ENCODE data around the gene DIP2B.

Gene DIP2B

DNA sequence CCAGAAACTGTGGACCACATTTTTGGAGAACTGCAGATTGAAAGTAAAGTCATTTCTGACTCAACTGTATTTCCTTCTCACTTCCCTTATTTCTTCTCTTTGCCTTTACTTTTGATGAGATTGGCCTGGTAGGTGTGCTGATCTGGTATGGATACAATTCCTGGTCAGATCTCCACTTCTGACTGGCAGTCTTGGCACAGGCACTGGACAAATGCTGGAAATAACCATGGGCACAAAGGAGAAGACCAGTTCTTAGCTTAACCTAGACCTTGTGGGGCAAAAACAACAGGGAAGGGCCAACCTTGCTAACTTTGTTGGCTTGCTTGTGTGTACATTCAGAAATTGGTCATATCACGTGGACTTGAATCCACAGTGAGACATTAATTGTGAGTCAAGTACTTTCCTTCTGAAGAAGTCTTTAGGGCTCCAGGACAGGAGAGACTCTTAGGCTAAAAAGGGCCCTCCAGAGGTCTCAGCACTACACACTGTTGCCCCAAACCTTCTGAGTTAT lies 75.0 kb downstream of the DIP2B start:
- no peak for DNase-seq

DNA sequence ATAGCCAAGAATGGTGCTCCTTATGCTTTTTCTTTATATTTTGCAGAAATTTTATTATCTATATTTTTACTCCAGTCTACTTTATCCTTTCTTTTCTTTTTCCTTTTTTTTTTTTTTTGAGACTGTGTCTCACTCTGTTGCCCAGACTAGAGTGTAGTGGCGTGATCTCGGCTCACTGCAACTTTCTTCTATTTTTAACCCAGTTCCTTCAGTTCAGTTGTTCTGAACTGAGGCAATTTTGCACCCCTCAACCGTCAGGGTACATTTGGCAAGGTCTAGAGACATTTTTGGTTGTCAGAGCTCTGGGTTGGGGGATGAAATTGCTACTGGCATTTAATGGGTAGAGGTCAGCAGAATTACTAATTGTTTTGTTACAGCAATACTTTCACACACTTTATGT lies 75.7 kb downstream of the DIP2B start:
- no peak for DNase-seq

DNA sequence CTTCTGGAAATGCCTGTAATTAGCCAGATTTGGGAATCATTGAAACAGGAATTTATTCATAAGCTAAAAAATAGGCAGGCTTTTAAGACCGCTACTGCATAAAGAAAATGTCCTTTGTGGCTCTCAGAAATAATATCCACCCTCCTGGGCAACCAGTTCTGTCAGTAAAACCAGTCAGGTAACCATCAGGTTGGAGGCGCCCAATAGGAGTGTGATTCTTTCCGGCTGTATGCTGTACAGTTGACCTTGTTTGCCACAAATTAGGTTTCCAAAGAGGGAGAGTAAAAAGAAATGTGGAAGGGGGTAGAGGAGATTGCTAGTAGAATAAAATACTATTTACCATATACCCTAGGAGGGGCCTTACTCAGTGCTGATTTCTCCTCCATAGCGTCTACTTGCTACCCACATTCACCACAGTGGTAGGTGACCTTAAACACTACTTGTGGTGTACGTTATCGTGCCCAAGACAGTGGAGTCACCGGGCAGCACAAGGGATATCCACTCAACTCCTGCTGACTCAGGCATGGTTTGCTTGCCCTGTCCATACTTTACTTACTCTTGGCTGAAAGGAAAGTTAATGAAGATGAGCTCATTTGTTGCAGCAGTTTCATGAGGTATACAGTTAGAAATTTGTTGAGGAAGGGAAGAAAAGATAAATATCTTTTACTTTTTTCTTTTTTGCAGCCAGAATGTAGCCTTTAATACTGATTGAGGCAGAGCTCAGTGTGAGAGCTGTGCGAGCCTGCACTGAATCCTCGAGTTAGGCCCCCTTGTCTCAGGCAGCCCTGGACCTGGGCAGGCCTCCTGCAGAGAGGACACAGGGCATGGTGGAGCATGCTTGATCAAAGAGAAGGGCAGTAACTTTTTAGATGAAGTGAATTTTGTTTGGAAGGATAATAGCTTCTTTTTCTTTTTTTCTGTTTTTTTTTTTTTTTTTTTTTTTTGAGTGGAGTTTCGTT lies 76.7 kb downstream of the DIP2B start:
- DNase-seq = no peak

DNA sequence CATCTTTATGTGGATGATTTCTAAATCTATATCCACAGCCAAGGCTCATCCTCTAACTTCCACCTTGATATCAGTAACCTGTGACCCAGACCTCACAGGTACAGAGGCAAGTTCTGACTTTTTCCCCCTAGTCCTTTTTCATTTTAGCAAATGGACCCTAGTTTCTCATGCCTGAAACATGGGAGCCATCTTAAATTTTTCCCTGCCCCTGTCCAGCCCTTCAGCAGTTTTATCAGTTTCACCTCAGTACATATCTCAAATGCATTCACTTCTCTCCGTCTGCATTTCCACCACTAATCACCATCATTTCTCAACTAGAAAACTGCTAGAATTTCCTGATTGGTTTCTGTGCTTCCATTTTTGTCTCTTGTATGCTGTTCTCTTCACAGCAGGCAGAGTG lies 79.3 kb downstream of the DIP2B start:
- DNase-seq = no peak

DNA sequence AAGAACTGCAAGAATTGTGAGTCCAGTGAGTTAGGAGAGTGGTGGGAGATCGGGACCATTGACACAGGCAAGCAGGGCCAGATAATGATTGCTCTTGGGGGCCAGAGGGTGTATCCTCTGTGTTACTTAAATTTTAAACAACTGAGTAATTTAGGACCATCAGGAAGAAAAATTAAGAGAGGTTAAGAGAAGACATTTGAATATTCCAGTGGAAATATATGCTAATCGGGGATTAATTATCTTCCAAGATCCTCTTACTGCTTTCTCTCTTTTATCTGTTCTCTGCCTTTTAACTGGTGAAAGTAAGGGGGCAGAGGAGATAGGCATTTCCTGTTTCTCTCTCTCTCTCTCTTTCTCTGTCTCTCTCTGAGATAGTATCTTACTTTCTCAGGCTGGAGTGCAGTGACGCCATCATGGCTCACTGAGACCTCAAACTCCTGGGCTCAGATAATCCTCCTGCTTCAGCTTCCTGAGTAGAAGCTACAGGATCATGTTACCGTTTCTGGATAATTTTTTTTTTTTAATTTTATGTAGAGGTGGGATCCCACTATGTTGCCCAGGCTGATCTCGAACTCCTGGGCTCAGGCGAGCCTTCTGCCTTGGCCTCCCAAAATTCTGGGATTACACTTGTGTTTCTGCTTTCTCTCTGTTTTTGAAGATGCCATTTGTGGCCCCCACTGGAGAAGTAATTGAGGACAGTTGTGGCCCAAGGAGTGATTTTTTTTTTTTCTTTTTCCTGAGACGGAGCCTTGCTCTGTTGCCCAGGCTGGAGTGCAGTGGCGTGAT lies 85.1 kb downstream of the DIP2B start:
- no peak for DNase-seq

DNA sequence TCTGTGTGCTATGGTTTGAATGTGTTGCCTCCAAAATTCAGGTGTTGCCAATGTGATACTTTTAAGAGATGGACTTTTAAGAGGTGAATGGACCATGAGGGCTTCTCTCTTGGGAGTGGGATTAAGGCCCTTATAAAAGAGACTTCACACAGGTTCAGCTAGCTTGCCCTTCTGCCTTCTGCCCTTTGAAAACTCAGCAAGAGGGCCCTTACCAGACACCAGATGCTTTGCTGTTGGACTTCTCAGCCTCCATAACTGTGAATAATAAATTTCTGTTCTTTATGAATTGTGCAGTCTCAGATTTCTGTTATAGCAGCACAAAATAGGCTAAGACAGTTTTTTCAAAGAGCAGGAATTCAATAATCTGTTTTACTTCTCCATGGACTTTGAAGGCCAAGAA lies 86.1 kb downstream of the DIP2B start:
- DNase-seq = no peak

DNA sequence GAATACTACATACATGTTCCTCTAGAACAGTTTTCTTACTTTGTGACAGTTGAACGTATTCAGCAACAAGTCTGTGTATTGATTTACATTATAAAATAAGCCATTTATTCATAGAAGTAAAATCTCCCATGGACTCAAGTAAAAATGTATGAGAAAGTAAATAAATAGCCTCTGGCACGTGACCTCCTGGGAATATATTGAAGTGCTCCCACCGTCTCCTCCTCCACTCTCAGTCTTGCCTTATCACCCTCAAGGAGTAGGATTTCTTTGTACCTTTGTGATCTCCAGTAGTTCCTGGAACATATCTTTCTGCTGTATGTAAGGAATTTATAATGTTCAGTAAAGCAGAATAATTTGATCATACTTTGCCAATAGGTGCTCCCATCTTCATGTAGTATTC lies 90.9 kb downstream of the DIP2B start:
- DNase-seq = no peak

DNA sequence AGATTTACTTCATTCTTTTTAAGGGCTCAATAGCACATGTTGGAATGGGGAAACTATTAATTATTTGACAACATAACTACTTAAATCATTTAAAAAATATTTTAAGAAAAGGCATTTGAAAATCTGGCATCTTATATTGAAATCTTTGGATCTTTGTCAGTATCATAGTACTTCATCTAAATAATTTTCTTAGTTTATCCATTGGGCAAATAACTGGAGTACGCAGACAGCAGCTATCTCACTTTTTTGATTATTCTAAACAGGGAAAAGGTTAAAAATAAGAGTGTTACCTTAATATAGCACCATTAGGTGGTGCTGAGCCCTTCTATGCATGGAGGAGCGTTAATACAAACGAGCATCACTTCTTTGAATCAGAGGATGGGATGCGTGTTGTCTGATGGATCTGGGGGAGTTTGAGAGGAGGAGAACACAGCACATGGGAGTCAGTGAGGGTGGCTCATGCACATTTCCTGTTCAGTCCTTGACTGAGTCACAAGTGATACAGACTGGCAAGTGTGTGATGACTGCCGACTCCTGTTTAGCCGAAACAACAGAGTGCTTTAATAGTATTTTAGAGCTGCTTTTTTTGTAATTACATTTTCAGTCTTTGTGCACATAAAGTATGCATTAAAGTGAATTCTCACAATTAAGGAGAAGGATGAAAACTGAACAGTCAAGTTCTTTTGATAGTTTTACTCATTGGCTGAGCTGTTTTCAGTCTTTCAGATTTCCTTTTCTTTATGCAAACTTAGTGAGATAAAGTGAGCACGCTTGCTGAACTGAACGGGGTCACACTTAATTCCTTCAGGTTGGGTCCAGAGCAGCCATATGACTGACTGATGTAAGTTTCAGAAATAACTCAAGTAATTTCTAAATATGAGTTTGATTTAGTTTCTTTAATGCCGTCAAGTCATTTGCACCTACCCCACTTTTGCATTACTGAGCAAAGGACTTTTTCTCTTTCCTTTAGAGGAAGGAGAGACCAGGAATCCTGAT lies 92.7 kb downstream of the DIP2B start:
- DNase-seq = no peak

DNA sequence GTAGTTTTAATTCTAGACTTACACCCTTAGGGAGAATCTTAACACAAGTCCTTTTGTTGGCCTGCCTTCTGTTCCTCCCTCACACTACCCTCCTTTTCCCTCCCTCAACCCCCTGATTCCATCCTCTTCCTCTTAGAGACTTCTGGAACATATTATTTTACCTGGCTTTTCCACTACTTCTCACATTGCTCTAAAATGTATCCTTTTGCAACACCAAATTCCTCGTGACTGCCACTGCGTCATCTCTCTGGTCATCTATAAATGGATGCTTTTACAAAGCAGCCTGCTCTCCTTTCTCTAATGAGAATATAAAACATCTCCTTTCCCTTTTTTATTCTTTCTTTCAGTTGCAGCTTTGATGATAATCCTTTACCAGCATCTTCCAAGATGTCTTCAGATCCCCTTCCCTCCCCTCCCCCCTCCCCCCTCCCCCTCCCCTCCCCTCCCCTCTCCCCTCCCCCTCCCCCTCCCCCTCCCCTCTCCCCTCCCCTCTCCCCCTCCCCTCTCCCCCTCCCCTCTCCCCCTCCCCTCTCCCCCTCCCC lies 93.6 kb downstream of the DIP2B start:
- no peak for DNase-seq

DNA sequence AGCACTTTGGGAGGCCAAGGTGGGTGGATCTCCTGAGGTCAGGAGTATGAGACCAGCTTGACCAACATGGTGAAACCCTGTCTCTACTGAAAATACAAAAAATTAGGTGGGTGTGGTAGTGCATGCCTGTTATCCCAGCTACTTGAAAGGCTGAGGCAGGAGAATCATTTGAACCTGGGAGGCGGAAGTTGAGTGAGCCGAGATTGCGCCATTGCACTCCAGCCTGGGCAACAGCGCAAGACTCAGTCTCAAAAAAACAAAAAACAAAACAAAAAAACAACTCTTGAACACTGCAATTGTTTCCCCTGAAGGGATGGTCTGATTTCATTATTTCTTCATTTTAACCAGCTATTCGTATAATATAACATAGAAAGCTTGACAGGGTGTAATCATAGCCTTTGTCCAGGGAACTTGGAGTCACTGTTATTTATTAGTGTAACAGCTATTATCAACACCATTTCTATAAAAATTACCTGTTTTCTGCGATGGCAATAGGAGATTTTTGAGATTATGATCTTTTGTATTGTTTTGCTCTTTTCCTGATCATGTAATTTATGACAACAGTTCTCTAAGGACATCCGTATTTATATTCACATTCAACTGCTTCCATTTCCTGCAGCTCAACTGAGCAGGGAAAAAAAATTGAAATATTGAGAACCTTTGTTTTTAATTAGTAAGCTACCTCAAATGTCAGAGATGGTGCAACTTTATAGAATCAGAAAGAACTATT lies 94.7 kb downstream of the DIP2B start:
- no peak for DNase-seq

DNA sequence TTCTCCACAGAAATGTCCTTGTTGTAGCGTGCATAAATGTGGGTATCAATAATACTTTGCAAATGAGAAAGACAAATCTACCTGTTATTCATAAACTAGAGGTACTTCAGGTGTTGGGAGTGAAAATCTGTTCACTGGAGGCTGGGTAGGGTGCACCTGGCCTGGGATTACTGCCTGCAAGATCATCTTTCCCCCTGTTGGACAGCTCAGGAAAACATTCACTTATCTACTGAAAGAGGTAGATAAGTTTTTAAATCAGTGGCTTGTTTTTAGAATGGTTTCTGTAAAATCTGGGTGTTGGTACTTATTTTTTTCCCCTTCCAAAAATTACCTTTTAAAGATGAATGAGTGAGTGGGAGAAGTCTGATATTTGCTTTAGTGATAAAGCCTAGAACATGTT lies 95.6 kb downstream of the DIP2B start:
- no peak for DNase-seq

DNA sequence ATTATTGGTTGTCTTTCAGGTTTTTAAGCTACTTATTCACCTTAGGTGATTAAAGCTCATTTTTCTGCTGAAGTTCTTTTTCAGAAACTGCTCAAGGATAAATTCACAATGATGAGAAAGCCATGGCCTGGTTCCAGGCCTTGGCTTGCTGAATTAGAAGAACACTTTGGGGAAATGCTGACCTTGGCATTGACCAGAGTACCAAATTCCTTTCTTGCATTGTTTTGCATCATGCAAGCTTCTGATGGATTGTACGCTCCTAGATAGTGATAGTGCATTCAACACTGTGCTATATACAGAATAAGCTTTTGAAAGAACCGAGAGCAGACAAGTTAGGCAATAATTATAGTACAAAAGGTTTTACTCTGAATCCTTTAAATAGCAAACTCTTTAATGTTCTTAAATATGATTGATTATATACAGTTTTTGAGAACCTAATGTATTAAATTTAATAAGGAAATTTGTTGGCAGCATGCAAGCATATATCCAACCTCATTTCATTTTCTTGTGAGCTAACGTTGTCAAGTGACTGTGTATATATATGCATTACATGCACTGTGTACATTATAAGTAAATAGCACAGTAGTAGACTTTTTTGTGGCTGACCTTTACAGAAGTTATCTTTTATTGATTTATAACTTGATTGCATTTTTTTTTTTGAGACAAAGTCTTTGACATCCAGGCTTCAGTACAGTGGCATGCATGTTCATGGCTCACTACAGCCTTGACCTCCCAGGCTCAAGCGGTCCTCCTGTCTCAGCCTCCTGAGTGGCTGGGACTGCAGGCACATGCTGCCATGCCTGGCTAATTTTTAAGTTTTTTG lies 99.2 kb downstream of the DIP2B start:
- no peak for DNase-seq

DNA sequence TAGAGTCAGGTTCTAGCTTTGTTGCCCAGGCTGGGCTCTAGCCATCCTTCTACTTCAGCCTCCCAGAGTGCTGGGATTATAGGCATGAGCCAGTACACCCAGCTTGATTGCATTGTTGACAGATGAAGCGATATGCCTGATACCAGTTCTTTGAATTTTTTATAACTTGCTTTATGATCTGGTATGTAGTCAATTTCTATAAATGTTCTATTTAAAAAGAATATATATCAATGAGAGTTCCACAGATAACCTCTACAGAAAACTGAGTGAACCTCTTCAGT lies 99.8 kb downstream of the DIP2B start:
- no peak for DNase-seq

DNA sequence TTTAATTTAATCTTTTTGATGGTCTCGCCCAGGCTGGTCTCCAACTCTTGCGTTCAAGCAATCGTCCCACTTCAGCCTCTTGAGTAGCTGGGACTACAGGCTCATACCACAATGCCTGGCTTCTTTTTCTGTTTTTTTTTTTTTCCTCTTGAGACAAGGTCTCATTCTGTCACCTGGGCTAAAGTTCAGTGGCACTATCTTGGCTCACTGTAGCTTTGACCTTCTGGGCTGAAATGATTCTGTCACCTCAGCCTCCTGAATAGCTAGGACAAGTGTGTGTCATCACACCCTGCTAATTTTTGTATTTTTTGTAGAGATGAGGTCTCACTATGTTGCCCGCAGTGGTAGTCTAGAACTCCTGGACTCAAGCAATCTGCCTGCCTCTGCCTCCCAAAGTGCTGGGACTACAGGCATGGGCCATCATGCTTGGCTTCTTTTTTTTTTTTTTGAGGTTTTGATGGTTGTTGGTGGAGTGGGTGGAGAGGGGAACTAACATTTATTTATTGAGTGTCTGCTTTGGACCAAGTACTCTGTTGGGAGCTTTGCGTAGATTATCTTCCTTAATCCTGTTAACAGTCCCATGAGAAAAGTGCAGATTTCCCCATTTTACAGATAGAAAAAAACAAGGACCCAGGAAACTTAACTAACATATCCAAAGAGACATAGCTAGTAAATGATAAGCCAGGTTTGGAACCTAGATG lies 102.0 kb downstream of the DIP2B start:
- no peak for DNase-seq

DNA sequence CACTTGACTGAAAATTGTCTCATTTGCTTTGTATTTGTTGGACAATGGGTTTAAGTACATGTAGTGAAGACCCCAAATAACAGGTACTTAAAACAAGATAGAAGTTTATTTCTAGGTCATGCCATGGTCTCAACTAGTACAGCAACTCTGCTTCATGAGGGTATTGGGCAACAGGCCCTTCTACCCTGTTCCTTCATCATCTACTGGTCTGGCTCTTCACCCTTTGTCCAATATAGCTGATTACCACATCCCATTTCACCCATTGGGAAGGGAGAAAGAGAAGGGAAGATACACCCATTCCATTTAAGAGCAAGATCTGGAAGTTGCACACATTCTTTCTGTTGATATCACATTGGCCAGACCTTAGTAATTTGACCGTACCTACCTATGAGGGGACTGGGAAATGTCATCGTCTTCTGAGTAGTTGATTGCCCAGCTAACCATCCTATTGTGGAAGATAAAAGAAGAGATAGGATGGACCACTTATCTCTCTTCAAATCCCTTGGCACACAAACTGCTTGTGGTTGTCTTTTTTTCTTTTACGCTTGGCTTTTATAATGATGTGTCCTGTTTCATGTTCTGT lies 104.6 kb downstream of the DIP2B start:
- DNase-seq = no peak

DNA sequence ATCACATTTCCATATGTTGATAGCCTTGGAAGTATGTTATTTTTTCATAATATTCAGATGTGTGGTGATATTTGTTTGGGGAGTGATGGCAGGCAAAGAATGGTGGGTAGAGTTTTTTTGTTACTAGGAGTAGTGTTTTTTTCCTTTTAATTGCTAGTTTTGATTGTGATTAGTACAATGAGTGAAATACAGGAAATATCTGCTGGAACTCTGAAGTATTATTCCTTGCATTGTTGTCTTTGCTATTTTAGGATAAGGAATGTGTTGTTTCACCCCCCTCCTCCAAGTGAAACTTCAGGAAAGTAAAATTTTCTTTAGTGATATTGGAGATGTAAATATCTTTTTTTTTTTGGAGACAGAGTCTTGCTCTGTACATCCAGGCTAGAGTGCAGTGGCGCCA lies 105.4 kb downstream of the DIP2B start:
- no peak for DNase-seq

DNA sequence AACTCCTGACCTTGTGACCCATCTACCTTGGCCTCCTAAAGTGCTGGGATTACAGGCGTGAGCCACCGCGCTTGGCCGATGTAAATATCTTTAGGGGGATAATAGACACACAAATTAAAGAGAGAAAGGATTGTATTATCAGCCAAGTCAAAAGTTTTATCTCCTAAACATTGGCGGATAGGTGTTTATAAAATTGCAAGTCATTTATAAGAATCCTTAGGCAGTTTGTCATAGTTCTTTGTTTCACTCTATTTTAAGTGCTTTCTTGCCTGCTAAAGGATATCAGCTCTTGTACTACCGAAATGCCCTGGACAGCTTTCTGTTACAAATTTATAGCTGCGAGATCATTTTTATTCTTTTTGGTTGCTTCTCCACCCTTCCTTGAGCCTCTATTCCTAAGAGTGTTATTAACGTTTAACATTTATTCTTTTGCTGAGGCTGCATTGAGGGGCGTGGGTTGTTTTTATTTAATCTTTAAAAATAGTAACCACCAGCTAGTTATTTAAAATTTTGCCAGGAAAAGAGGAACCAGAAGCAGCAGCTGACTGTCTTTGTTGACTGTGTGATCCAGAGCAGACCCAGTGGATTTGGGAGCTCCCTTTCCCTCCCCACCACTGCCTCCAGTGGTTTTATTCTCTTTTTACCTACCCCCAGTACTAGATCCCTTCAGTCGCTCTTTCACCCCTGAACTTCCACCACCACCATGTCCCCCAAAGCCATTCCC lies 106.4 kb downstream of the DIP2B start:
- DNase-seq = no peak

DNA sequence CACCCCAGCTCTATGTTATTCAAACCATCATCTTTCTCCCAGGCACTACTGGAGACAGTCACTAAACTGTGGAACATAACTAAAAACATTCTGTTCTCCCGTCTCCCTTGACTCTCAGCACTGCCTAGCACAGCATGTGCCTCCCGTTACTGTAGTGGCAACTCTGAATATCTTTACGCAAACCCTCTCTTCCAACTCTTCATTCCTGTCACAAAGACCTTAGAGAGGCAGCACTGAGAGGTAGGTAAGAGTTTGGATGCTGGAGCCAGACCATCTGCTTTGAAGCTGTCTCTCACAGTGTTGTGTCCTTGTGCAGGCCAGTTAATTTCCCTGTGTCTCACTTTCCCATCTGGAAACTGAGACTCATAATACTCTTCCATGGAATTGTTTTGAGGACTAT lies 108.1 kb downstream of the DIP2B start:
- no peak for DNase-seq

DNA sequence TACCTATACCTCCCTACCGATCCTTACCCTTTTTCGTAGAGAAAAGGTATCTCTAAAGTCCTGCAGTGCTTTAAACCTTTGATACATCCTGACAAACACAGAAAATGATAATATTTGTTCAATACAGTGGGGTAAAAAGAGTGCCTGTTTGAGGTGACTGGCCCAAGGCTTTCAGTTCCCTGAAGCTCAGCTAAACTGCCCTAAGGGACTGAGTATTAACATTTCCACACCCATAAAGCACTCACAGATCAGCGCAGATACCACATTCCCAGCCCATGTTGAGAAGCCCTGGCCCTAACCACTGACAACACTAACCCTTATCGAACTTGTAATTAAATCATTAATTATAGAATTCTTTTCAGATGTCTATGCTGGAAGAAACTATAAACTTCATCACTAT lies 108.7 kb downstream of the DIP2B start:
- no peak for DNase-seq
